K562 (cell line): ENCODE results near the gene ASB6. TPM values are rescaled to one million over a fixed set of nuclear protein-coding genes. Genes with fewer than 3 reads are reported as not detected.
A peak's percentile ranks its signal among the peaks of the same experiment; 100 is the strongest.

Source experiments
- ATF3 ChIP-seq, 2 experiments: fragments of 450-650 bp in 1 of 2; sonication (generic) in 1 of 2; formaldehyde crosslinking in 1 of 2; IDR thresholded peaks in 1 of 2; conservative IDR thresholded peaks in 1 of 2; 2 replicates each; pipeline versions ENCODE4 v1.6.1 to v1.8.1; 2016 to 2023; ENCODE audit warnings: mild to moderate bottlenecking in 2 of 2, moderate library complexity in 2 of 2, inconsistent platforms in 1 of 2, missing genetic modification reagents in 1 of 2
- BRD9 ChIP-seq: fragments of 450-650 bp; IDR thresholded peaks from 2 replicates; pipeline ENCODE4 v1.6.1; 2018; ENCODE audit warnings: low read depth; ENCODE audit not compliant: partially characterized antibody
- CCAR2 ChIP-seq: fragments of 200-400 bp; formaldehyde crosslinking; IDR thresholded peaks from 2 replicates; pipeline ENCODE4 v1.6.1; 2017; ENCODE audit warnings: mild to moderate bottlenecking, low read depth, low read length
- CCNT2 ChIP-seq: IDR thresholded peaks from 2 replicates; pipeline ENCODE4 v1.6.1; 2011; ENCODE audit warnings: borderline replicate concordance, low read depth, mild to moderate bottlenecking, moderate library complexity, mixed read lengths, low read length; ENCODE audit not compliant: insufficient read length; ENCODE audit errors: extremely low read depth
- CLOCK ChIP-seq: fragments of 250-450 bp; sonication (Bioruptor Pico); IDR thresholded peaks from 2 replicates; pipeline ENCODE4 v1.4.0; 2020; ENCODE audit warnings: mild to moderate bottlenecking, moderate library complexity, borderline replicate concordance
- CSDE1 ChIP-seq, 2 experiments: fragments of 450-650 bp; IDR thresholded peaks; 2 replicates each; pipeline ENCODE4 v1.6.1; 2016; ENCODE audit warnings: mild to moderate bottlenecking in 1 of 2
- MNT ChIP-seq, 2 experiments: fragments of 450-650 bp; conservative IDR thresholded peaks; 2 replicates each; pipeline ENCODE4 v1.6.1; 2017; ENCODE audit warnings: mild to moderate bottlenecking in 2 of 2, moderate library complexity in 2 of 2
- MYNN ChIP-seq, 2 experiments: sonication (generic); formaldehyde crosslinking in 1 of 2; IDR thresholded peaks; 2 replicates each; pipeline versions ENCODE4 v1.5.0 to v1.6.1; 2016 to 2020; ENCODE audit warnings: antibody characterized with exemption in 1 of 2, missing genetic modification reagents in 1 of 2
- NONO ChIP-seq, 2 experiments: fragments of 200-400 bp in 1 of 2; fragments of 450-650 bp in 1 of 2; formaldehyde crosslinking in 1 of 2; IDR thresholded peaks; 2 replicates each; pipeline ENCODE4 v1.6.1; 2017; ENCODE audit warnings: low read depth in 2 of 2, mild to moderate bottlenecking in 2 of 2, moderate library complexity in 2 of 2, low read length in 1 of 2
- NR2C1 ChIP-seq, 2 experiments: fragments of 450-650 bp; IDR thresholded peaks; 2 replicates each; pipeline ENCODE4 v1.6.1; 2017; ENCODE audit warnings: mild to moderate bottlenecking in 2 of 2, antibody characterized with exemption in 1 of 2, inconsistent platforms in 1 of 2, missing compliant biosample characterization in 1 of 2, missing genetic modification characterization in 1 of 2
- TAF1 ChIP-seq: IDR thresholded peaks from 2 replicates; pipeline ENCODE4 v1.6.1; 2011; ENCODE audit warnings: mild to moderate bottlenecking, low read length, moderate library complexity; ENCODE audit not compliant: insufficient read depth, control insufficient read depth, severe bottlenecking; ENCODE audit errors: extremely low read depth
- TOE1 ChIP-seq, 2 experiments: fragments of 450-650 bp in 1 of 2; sonication (generic) in 1 of 2; formaldehyde crosslinking in 1 of 2; IDR thresholded peaks; 2 replicates each; pipeline versions ENCODE4 v1.7.1 to v1.8.0; 2016 to 2022; ENCODE audit warnings: borderline replicate concordance in 2 of 2, mild to moderate bottlenecking in 2 of 2, antibody characterized with exemption in 1 of 2, inconsistent platforms in 1 of 2, low read depth in 1 of 2, missing genetic modification reagents in 1 of 2, moderate library complexity in 1 of 2
- ZBTB5 ChIP-seq: fragments of 450-650 bp; IDR thresholded peaks from 2 replicates; pipeline ENCODE4 v1.6.1; 2017; ENCODE audit warnings: antibody characterized with exemption
- ZFPM2 ChIP-seq: fragments of 250-450 bp; sonication (Bioruptor Pico); IDR thresholded peaks from 2 replicates; pipeline ENCODE4 v1.5.1; 2022; ENCODE audit warnings: mild to moderate bottlenecking
- ZNF311 ChIP-seq: fragments of 250-450 bp; sonication (Bioruptor Pico); IDR thresholded peaks from 2 replicates; pipeline ENCODE4 v1.4.0; 2020; ENCODE audit warnings: mild to moderate bottlenecking, moderate library complexity
- ZNF668 ChIP-seq: fragments of 250-450 bp; sonication (Bioruptor Pico); IDR thresholded peaks from 2 replicates; pipeline ENCODE4 v1.8.0; 2022; ENCODE audit warnings: mild to moderate bottlenecking, inconsistent platforms
- polyA plus RNA-seq, 8 experiments: library from polyadenylated mRNA; depleted of rRNA in 4 of 8; stranded (reverse) in 5 of 8; unstranded in 3 of 8; fragments of >200 nt; fragmentation: Nextera tagmentation in 2 of 8; fragmentation: Illumina TruSeq in 1 of 8; extraction: Ambion mirVana in 2 of 8; extraction: Trizol in 1 of 8; gene quantifications; 2 replicates each; pipeline versions ENCODE4 v1.2.1 to v1.2.3, GENCODE V29; 2011 to 2014; ENCODE audit warnings: inconsistent platforms in 1 of 8, missing spikeins in 1 of 8
- total RNA-seq, 7 experiments: library from RNA; depleted of rRNA in 6 of 7; stranded (reverse); fragments of >200 nt in 6 of 7; fragmentation: Illumina TruSeq in 2 of 7; extraction: Trizol in 2 of 7; gene quantifications; 2 replicates each; pipeline versions ENCODE4 v1.2.1 to v1.2.3, GENCODE V29; 2011 to 2021; ENCODE audit warnings: low replicate concordance in 1 of 7

Gene ASB6
- total and polyA plus RNA-seq, 9 of the 15 experiments (the other 6 are each of a cell fraction or from before 2014, with no cell fraction given): 0.92 to 17.8 (median 11.3) TPM

- TF ChIP-seq CLOCK (CRISPR knock-in tag): no peak
- no peak for TF ChIP-seq ZFPM2 (CRISPR knock-in tag)
- 0 out of 2 replicates have a peak, but pooled peaks have one; percentile 23 for TF ChIP-seq MYNN (IDR thresholded peaks at IDR 0.05)
- no peak for TF ChIP-seq MYNN (CRISPR knock-in tag; IDR thresholded peaks at IDR 0.05)
- TF ChIP-seq CCNT2: no peak
- no peak for TF ChIP-seq CCAR2
- TF ChIP-seq BRD9: peak; percentile 76
- TF ChIP-seq TOE1 (IDR thresholded peaks at IDR 0.05; ENCODE audit: borderline replicate concordance): peak; percentile 69
- TF ChIP-seq TOE1 (CRISPR knock-in tag; IDR thresholded peaks at IDR 0.05; ENCODE audit: borderline replicate concordance, low read depth): no peak
- no peak for TF ChIP-seq NONO (IDR thresholded peaks at IDR 0.05; ENCODE audit: low read depth in 2 of 2, low read length in 1 of 2)
- TF ChIP-seq ZBTB5: no peak
- no peak for TF ChIP-seq CSDE1 (IDR thresholded peaks at IDR 0.05)
- no peak for TF ChIP-seq ZNF668 (CRISPR knock-in tag)
- TF ChIP-seq TAF1: peak; percentile 71
- TF ChIP-seq ATF3 (IDR thresholded peaks at IDR 0.05): no peak
- peak; percentile 53; the same call in 1 of the 2 replicates for TF ChIP-seq ATF3 (CRISPR knock-in tag; conservative IDR thresholded peaks at IDR 0.05)
- peak; percentile 22; the same call in 1 of the 2 replicates for TF ChIP-seq NR2C1 (IDR thresholded peaks at IDR 0.05)
- TF ChIP-seq NR2C1 (tag; IDR thresholded peaks at IDR 0.05): peak; percentile 60
- TF ChIP-seq MNT (conservative IDR thresholded peaks at IDR 0.05): 0 out of 4 replicates have a peak, but pooled peaks of 1 of the 2 experiments have one; percentile 24
- TF ChIP-seq ZNF311 (CRISPR knock-in tag): peak; percentile 84
These were observed 54.3 kb downstream of the ASB6 start (continued) for GRCh38 chr9:129587487-129588262.
